BJ (cell line): ENCODE data around the gene PID1. TPM values are rescaled to one million over a fixed set of nuclear protein-coding genes. Genes with fewer than 3 reads are reported as not detected.

Experiments used
- CTCF ChIA-PET: fragments of 350-600 bp; formaldehyde crosslinking; extraction: SDS; loops from one replicate; lab custom pipeline; 2021; ENCODE audit warnings: antibody characterized with exemption, inconsistent platforms; lab: Yijun Ruan, JAX
- POLR2A ChIA-PET: fragments of 300-600 bp; sonication (Branson Sonifier 250); formaldehyde crosslinking; extraction: SDS; loops from one replicate; lab custom pipeline; 2021; ENCODE audit warnings: antibody characterized with exemption; lab: Charles Lee
- DNase-seq: peaks from one replicate; pipeline ENCODE4 v3.0.0-alpha.2; 2011; ENCODE audit warnings: low read depth
- H3K27me3 ChIP-seq: 2 replicates; pipeline ENCODE4 v1.6.0; 2011; ENCODE audit warnings: low read length; ENCODE audit not compliant: control insufficient read depth, insufficient read depth
- H3K36me3 ChIP-seq: 2 replicates; pipeline ENCODE4 v1.5.1; 2011; ENCODE audit warnings: low read length; ENCODE audit not compliant: control insufficient read depth, insufficient read depth
- H3K4me3 ChIP-seq: 2 replicates; pipeline ENCODE4 v1.5.1; 2011; ENCODE audit warnings: low read depth, mild to moderate bottlenecking, control low read depth, low read length
- polyA plus RNA-seq: library from polyadenylated mRNA; depleted of rRNA; stranded (reverse); fragments of >200 nt; gene quantifications from 2 replicates; pipeline ENCODE4 v1.2.3, GENCODE V29; 2011
- TF ChIP-seq, protein P1 (sequence below): IDR thresholded peaks from 2 replicates; pipeline ENCODE4 v1.5.1; 2011; ENCODE audit warnings: low read depth, mild to moderate bottlenecking, control low read depth, inconsistent platforms, low read length, moderate library complexity; ENCODE audit not compliant: insufficient read depth

Gene PID1
- polyA plus RNA-seq, 1 experiment = 8.8 TPM

DNA sequence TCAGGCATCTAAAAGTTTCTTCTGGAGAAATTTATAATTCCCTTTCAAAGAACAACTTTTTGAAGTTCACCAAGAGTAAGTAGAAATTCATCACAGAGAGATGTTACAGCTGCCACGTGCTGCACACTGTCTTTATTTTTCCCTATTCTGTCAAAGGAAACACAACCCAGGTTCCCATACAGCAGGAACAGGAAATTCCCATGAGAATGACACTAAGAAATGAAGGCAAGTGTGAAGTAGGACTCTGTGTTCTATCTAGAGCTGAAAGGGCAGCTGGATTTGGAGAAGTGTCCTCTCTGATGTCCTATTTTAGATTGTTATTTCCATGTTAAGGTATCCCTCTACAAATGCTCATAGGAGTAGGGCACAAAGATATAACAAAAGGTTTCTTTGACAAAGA, 58.8 kb downstream of the PID1 start:
- no peak overlapping the region for H3K4me3 ChIP-seq
- CTCF ChIA-PET = interaction anchor here (0.8 to 0.9 kb wide), 2 partner anchors 13 to 302 kb away, joined by 3 read pairs; no protein-coding TSS in a partner anchor
- POLR2A ChIA-PET = no interaction called here
- H3K36me3 ChIP-seq = no peaks in the 10 kb centered on the region
- no peak for DNase-seq
- no peaks in the 10 kb centered on the region for H3K27me3 ChIP-seq
- TF ChIP-seq, protein P1, sequence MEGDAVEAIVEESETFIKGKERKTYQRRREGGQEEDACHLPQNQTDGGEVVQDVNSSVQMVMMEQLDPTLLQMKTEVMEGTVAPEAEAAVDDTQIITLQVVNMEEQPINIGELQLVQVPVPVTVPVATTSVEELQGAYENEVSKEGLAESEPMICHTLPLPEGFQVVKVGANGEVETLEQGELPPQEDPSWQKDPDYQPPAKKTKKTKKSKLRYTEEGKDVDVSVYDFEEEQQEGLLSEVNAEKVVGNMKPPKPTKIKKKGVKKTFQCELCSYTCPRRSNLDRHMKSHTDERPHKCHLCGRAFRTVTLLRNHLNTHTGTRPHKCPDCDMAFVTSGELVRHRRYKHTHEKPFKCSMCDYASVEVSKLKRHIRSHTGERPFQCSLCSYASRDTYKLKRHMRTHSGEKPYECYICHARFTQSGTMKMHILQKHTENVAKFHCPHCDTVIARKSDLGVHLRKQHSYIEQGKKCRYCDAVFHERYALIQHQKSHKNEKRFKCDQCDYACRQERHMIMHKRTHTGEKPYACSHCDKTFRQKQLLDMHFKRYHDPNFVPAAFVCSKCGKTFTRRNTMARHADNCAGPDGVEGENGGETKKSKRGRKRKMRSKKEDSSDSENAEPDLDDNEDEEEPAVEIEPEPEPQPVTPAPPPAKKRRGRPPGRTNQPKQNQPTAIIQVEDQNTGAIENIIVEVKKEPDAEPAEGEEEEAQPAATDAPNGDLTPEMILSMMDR = no peak

DNA sequence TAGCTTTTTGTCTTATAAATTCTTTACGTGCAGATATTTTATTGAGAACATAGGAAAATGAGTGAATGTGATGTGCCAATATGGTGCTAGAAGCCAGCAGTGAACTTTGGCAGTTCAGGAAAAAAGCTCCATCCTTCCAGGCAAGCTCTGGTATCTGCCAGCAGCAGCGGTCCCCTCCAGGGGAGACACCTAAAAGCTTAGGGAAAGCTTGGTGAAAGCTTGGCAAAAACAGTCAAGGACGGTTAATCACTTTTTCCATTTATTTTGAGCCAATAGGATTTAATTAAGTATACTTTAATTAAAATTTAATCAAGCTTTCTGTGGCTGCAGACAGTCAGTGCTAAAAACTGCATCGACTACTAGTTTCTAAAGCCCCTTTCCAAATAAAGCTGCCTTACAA, 60.4 kb downstream of the PID1 start:
- TF ChIP-seq, protein P1 = no peak
- DNase-seq = no peak
- ChIA-PET POLR2A (no interaction called here), CTCF (no interaction called here)
- Histone ChIP-seq H3K4me3 (no peak overlapping the region), H3K27me3 (no peaks in the 10 kb centered on the region), H3K36me3 (no peaks in the 10 kb centered on the region)

DNA sequence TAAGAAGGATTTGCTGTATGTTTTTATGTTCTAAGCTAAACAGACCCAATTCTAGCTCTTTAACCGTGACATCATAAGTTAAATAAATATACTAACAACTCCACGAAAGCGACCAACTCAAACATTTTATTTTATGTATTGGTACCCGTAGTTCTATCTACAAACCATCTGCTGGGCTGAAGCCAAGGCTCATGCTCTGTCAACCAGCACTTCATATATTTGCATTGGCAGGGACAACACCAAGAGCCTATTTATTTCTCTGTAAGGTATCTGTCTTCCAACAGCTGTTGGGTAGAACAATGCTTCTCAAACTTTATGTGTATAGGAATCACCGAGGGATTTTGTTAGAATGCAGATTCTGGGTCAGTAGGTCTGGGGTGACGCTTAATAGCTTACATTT, 64.5 kb downstream of the PID1 start:
- POLR2A ChIA-PET = no interaction called here
- CTCF ChIA-PET = no interaction called here

DNA sequence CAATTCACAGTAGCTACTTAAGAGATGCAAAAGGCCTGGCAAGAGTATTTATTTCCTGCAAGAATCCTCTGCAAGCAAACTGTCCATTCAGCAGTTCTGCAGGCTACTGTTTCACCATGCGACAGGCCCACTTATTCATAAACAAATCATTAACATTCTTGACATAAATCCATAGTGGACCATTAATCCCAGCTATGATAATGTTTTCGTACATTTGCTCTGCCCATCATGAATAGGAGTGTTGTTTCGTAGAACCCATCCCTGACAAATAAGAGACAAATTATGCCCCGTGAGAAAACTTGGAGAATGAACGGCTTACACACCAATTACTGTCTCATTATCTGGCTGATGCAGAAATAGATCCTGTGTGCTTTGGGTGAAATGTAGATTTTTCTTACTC, 65.4 kb downstream of the PID1 start:
- TF ChIP-seq, protein P1 = no peak
- CTCF ChIA-PET = no interaction called here
- Histone ChIP-seq H3K36me3 (no peaks in the 10 kb centered on the region), H3K27me3 (no peaks in the 10 kb centered on the region), H3K4me3 (no peak overlapping the region)
- POLR2A ChIA-PET = no interaction called here
- DNase-seq = no peak

More for the DNA sequence above, 64.5 kb downstream of the PID1 start:
- TF ChIP-seq, protein P1 = no peak
- Histone ChIP-seq H3K4me3 (no peak overlapping the region), H3K36me3 (no peaks in the 10 kb centered on the region), H3K27me3 (no peaks in the 10 kb centered on the region)
- DNase-seq = no peak

DNA sequence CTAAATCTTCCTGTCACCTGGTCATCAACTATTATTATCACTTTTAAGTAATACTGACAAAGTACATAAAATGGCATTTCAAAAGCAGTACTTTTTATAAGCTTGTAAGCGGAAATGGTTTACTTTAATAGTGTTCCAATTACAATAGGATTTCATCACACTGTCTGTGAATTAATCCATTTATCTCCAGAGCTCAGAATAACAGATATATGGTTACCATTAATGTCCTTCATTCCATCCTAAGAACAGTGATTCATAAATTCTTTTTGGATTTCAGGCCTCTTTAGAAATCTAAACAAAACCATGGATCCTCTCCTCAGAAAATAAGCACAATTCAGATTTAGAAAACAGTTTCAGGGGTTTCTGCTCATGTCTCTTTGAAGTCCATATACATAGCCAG, 68.4 kb downstream of the PID1 start:
- Histone ChIP-seq H3K27me3 (no peaks in the 10 kb centered on the region), H3K4me3 (no peak overlapping the region), H3K36me3 (no peaks in the 10 kb centered on the region)
- no peak for DNase-seq
- TF ChIP-seq, protein P1 = no peak
- ChIA-PET POLR2A (no interaction called here), CTCF (no interaction called here)
